T47D (cell line): ENCODE data around the gene ZBTB7C.

Experiments
- DNase-seq, 2 experiments: peaks; one replicate each; pipeline versions ENCODE4 v3.0.0 to v3.0.0-alpha.2; 2011 to 2012; ENCODE audit warnings: low read depth in 1 of 2, low spot score in 1 of 2
- JUND ChIP-seq: IDR thresholded peaks from 2 replicates; pipeline ENCODE4 v1.6.1; 2012; ENCODE audit warnings: low read depth
- in situ Hi-C: cut with HindIII; loops from 2 replicates; pipeline ENCODE4 v1.10.0; 2016; ENCODE audit warnings: low sequenced_read_pairs, low pct_unique_long_range_greater_than_20kb

ZBTB7C gene

GRCh38 chr18:48104705-48105104 lies 304.5 kb downstream of the ZBTB7C start:
- TF ChIP-seq JUND: no peak
- DNase-seq: no peak
- in situ Hi-C loops: no loop called here

- TF ChIP-seq JUND: no peak
- in situ Hi-C loops: no loop called here
- DNase-seq: no peak
These were observed 308.5 kb downstream of the ZBTB7C start for GRCh38 chr18:48100651-48101165.

- in situ Hi-C loops: no loop called here
- no peak for DNase-seq
- TF ChIP-seq JUND: no peak
These were observed 309.0 kb downstream of the ZBTB7C start for GRCh38 chr18:48100165-48100575.

- TF ChIP-seq JUND: no peak
- DNase-seq: no peak
- in situ Hi-C loops: no loop called here
These were observed 309.6 kb downstream of the ZBTB7C start for GRCh38 chr18:48099481-48100164.

- no peak for DNase-seq
- in situ Hi-C loops: no loop called here
- TF ChIP-seq JUND: no peak
These were observed 310.6 kb downstream of the ZBTB7C start for GRCh38 chr18:48098538-48098937.

GRCh38 chr18:48098007-48098406 lies 311.2 kb downstream of the ZBTB7C start:
- DNase-seq: no peak
- TF ChIP-seq JUND: no peak
- in situ Hi-C loops: no loop called here

- in situ Hi-C loops: no loop called here
- DNase-seq: no peak
- TF ChIP-seq JUND: no peak
These were observed 313.5 kb downstream of the ZBTB7C start for GRCh38 chr18:48095726-48096125.

GRCh38 chr18:48093104-48093503 lies 316.1 kb downstream of the ZBTB7C start:
- in situ Hi-C loops: no loop called here
- no peak for DNase-seq
- TF ChIP-seq JUND: no peak

GRCh38 chr18:48091869-48092497 lies 317.2 kb downstream of the ZBTB7C start:
- in situ Hi-C loops: no loop called here
- TF ChIP-seq JUND: no peak
- no peak for DNase-seq

- no peak for TF ChIP-seq JUND
- in situ Hi-C loops: no loop called here
- no peak for DNase-seq
These were observed 318.5 kb downstream of the ZBTB7C start for GRCh38 chr18:48090702-48091101.

GRCh38 chr18:48090021-48090420 lies 319.2 kb downstream of the ZBTB7C start:
- in situ Hi-C loops: no loop called here
- DNase-seq: no peak
- TF ChIP-seq JUND: no peak

- in situ Hi-C loops: no loop called here
- DNase-seq: no peak
- TF ChIP-seq JUND: no peak
These were observed 323.2 kb downstream of the ZBTB7C start for GRCh38 chr18:48085781-48086487.

- DNase-seq: no peak
- in situ Hi-C loops: no loop called here
- TF ChIP-seq JUND: no peak
These were observed 324.3 kb downstream of the ZBTB7C start for GRCh38 chr18:48084858-48085257.
